HepG2 (cell line): Measurements from ENCODE around the gene CD72. TPM values are rescaled to one million over a fixed set of nuclear protein-coding genes. Genes with fewer than 3 reads are reported as not detected.

ENCODE experiments used
- ATM ChIP-seq: fragments of 450-650 bp; IDR thresholded peaks from 2 replicates; pipeline ENCODE4 v1.7.1; 2017; ENCODE audit warnings: mild to moderate bottlenecking, borderline replicate concordance
- CENPX ChIP-seq: sonication (generic); formaldehyde crosslinking; IDR thresholded peaks from 2 replicates; pipeline ENCODE4 v1.9.0; 2021; ENCODE audit warnings: mild to moderate bottlenecking, missing genetic modification reagents, moderate library complexity
- ELF1 ChIP-seq: sonication (generic); formaldehyde crosslinking; IDR thresholded peaks from 2 replicates; pipeline ENCODE4 v1.4.0; 2020; ENCODE audit warnings: missing genetic modification reagents
- HOXA7 ChIP-seq: sonication (generic); formaldehyde crosslinking; IDR thresholded peaks from 2 replicates; pipeline ENCODE4 v1.8.1; 2022; ENCODE audit warnings: mild to moderate bottlenecking, missing genetic modification reagents, moderate library complexity
- KDM1A ChIP-seq: IDR thresholded peaks from 2 replicates; pipeline ENCODE4 v1.6.1; 2016; ENCODE audit warnings: missing compliant biosample characterization
- LCORL ChIP-seq, 2 experiments: fragments of 450-650 bp in 1 of 2; sonication (generic) in 1 of 2; formaldehyde crosslinking in 1 of 2; IDR thresholded peaks; 2 replicates each; pipeline versions ENCODE4 v1.5.0 to v1.6.1; 2017 to 2020; ENCODE audit warnings: antibody characterized with exemption in 1 of 2, missing genetic modification reagents in 1 of 2
- NCOA5 ChIP-seq: sonication (generic); formaldehyde crosslinking; IDR thresholded peaks from 2 replicates; pipeline ENCODE4 v1.4.0; 2020; ENCODE audit warnings: missing genetic modification reagents
- NFYB ChIP-seq: sonication (generic); formaldehyde crosslinking; IDR thresholded peaks from 2 replicates; pipeline ENCODE4 v1.4.0; 2020; ENCODE audit warnings: missing genetic modification reagents
- TCF7L2 ChIP-seq: IDR thresholded peaks from 2 replicates; pipeline ENCODE4 v1.6.1; 2011; ENCODE audit warnings: mild to moderate bottlenecking, low read depth, low read length, moderate library complexity
- TRIM24 ChIP-seq: sonication (generic); formaldehyde crosslinking; IDR thresholded peaks from 2 replicates; pipeline ENCODE4 v1.8.0; 2022; ENCODE audit warnings: mild to moderate bottlenecking, missing genetic modification reagents
- ZBTB42 ChIP-seq: sonication (generic); formaldehyde crosslinking; IDR thresholded peaks from 2 replicates; pipeline ENCODE4 v1.5.0; 2020; ENCODE audit warnings: mild to moderate bottlenecking, missing genetic modification reagents
- ZKSCAN1 ChIP-seq: fragments of 150-350 bp; IDR thresholded peaks from 2 replicates; pipeline ENCODE4 v1.6.1; 2014; ENCODE audit warnings: low read length
- ZNF20 ChIP-seq: sonication (generic); formaldehyde crosslinking; IDR thresholded peaks from 2 replicates; pipeline ENCODE4 v1.4.0; 2020; ENCODE audit warnings: mild to moderate bottlenecking, moderate library complexity, missing genetic modification reagents
- ZNF282 ChIP-seq: fragments of 450-650 bp; IDR thresholded peaks from 2 replicates; pipeline ENCODE4 v1.6.1; 2018; ENCODE audit not compliant: partially characterized antibody
- ZNF296 ChIP-seq: sonication (generic); formaldehyde crosslinking; conservative IDR thresholded peaks from 2 replicates; pipeline ENCODE4 v1.5.0; 2020; ENCODE audit warnings: mild to moderate bottlenecking, missing genetic modification reagents
- ZNF33B ChIP-seq: sonication (generic); formaldehyde crosslinking; IDR thresholded peaks from 2 replicates; pipeline ENCODE4 v1.5.1; 2020; ENCODE audit warnings: mild to moderate bottlenecking, missing genetic modification reagents
- ZNF431 ChIP-seq: sonication (generic); formaldehyde crosslinking; IDR thresholded peaks from 2 replicates; pipeline ENCODE4 v1.9.0; 2022; ENCODE audit warnings: missing genetic modification reagents, low read depth, mild to moderate bottlenecking, borderline replicate concordance
- ZNF570 ChIP-seq: sonication (generic); formaldehyde crosslinking; IDR thresholded peaks from 2 replicates; pipeline ENCODE4 v1.4.0; 2020; ENCODE audit warnings: mild to moderate bottlenecking, missing genetic modification reagents, borderline replicate concordance
- ZNF589 ChIP-seq: sonication (generic); formaldehyde crosslinking; conservative IDR thresholded peaks from 2 replicates; pipeline ENCODE4 v1.8.0; 2022; ENCODE audit warnings: mild to moderate bottlenecking, moderate library complexity, missing genetic modification reagents
- ZNF607 ChIP-seq: sonication (generic); formaldehyde crosslinking; IDR thresholded peaks from 2 replicates; pipeline ENCODE4 v1.5.1; 2020; ENCODE audit warnings: missing genetic modification reagents, mild to moderate bottlenecking, borderline replicate concordance
- ZNF749 ChIP-seq: sonication (generic); formaldehyde crosslinking; IDR thresholded peaks from 2 replicates; pipeline ENCODE4 v1.8.0; 2022; ENCODE audit warnings: mild to moderate bottlenecking, missing genetic modification reagents, moderate library complexity, borderline replicate concordance
- polyA plus RNA-seq, 8 experiments: library from polyadenylated mRNA; depleted of rRNA in 3 of 8; stranded (reverse) in 7 of 8; unstranded in 1 of 8; fragments of >200 nt; fragmentation: Illumina TruSeq in 4 of 8; extraction: Trizol in 4 of 8; gene quantifications; 2 replicates each; pipeline versions ENCODE4 v1.2.1 to v1.2.3, GENCODE V29; 2011 to 2016; ENCODE audit warnings: low read depth in 4 of 8, missing spikeins in 1 of 8, mixed read lengths in 1 of 8; ENCODE audit not compliant: insufficient read depth in 1 of 8
- total RNA-seq, 5 experiments: library from RNA; depleted of rRNA; stranded (reverse); fragments of >200 nt; fragmentation: Illumina TruSeq; extraction: Trizol; gene quantifications; 2 replicates each; pipeline ENCODE4 v1.2.3, GENCODE V29; 2016; ENCODE audit warnings: low read depth in 1 of 5
- TF ChIP-seq, protein P1 (sequence below): sonication (generic); formaldehyde crosslinking; IDR thresholded peaks from 2 replicates; pipeline ENCODE4 v1.5.0; 2020; ENCODE audit warnings: mild to moderate bottlenecking, missing genetic modification reagents
- TF ChIP-seq, protein P2 (sequence below): sonication (generic); formaldehyde crosslinking; conservative IDR thresholded peaks from 2 replicates; pipeline ENCODE4 v1.4.0; 2020; ENCODE audit warnings: mild to moderate bottlenecking, missing genetic modification reagents, moderate library complexity
- TF ChIP-seq, protein P3 (sequence below): sonication (generic); formaldehyde crosslinking; IDR thresholded peaks from 2 replicates; pipeline ENCODE4 v1.4.0; 2020; ENCODE audit warnings: mild to moderate bottlenecking, missing genetic modification reagents

The CD72 gene
- total and polyA plus RNA-seq, 2 of the 13 experiments (the other 11 are each of a cell fraction or from before 2014, with no cell fraction given) = 0.18 to 1.1 TPM

DNA sequence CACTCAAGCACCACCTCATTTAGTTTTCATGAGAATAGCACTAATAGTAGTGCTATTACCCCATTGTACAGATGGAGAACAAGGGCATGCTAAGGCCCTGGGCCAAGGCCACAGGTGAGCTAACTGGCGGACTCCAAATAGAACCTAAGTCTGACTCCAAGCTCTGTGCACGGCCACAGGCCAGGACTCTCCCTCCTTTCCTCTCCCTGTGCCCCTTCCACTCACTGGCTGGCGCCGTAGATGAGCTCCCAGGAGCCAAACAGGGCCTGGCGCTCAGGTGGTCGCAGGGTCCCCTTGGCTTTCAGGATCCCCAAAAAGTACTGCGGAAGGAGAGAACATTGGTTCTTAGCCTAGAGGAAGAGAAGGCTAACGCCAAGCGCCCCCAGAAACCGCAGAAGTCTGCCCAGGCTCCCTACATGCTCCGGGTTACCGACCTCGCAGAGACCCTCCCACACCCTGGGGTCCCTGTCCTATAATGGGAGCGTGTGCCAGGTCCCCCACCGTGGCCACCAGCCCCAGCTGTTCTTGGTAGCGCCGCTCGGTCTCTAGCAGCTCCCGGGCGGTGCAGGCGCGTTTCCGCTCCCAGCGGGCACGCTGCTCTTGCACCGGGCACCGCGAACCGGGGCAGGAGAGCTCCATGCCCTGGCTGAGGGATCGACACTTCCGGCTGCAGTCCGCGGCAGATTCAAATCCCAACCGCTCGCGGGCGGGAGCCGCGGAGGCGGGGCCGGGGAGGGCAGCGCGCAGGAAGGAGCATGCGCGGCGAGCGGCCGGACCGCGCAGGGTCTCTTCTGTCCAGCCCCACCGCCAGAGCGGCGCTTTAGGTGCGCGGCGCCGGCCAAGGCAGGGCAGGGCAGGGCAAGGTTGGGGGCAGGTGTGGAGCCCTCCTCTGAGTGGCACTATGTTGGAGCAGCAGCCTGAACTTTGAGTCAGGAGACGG lies 46.6 kb upstream of the CD72 start, which contains the start of gene ARHGEF39 (continued):
- no peak for TF ChIP-seq TRIM24 (CRISPR knock-in tag)
- TF ChIP-seq ZBTB42 = 0 out of 2 replicates have a peak, but pooled peaks have one; percentile 63
- no peak for TF ChIP-seq ATM
- TF ChIP-seq, protein P1, sequence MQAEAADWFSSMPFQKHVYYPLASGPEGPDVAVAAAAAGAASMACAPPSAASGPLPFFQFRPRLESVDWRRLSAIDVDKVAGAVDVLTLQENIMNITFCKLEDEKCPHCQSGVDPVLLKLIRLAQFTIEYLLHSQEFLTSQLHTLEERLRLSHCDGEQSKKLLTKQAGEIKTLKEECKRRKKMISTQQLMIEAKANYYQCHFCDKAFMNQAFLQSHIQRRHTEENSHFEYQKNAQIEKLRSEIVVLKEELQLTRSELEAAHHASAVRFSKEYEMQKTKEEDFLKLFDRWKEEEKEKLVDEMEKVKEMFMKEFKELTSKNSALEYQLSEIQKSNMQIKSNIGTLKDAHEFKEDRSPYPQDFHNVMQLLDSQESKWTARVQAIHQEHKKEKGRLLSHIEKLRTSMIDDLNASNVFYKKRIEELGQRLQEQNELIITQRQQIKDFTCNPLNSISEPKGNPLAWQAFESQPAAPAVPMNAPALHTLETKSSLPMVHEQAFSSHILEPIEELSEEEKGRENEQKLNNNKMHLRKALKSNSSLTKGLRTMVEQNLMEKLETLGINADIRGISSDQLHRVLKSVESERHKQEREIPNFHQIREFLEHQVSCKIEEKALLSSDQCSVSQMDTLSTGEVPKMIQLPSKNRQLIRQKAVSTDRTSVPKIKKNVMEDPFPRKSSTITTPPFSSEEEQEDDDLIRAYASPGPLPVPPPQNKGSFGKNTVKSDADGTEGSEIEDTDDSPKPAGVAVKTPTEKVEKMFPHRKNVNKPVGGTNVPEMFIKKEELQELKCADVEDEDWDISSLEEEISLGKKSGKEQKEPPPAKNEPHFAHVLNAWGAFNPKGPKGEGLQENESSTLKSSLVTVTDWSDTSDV (CRISPR knock-in tag) = no peak
- no peak for TF ChIP-seq ZKSCAN1
- peak; percentile 92; the same call in 1 of the 2 replicates for TF ChIP-seq ZNF607 (CRISPR knock-in tag)
- TF ChIP-seq NFYB = peak; percentile 19
- TF ChIP-seq, protein P2, sequence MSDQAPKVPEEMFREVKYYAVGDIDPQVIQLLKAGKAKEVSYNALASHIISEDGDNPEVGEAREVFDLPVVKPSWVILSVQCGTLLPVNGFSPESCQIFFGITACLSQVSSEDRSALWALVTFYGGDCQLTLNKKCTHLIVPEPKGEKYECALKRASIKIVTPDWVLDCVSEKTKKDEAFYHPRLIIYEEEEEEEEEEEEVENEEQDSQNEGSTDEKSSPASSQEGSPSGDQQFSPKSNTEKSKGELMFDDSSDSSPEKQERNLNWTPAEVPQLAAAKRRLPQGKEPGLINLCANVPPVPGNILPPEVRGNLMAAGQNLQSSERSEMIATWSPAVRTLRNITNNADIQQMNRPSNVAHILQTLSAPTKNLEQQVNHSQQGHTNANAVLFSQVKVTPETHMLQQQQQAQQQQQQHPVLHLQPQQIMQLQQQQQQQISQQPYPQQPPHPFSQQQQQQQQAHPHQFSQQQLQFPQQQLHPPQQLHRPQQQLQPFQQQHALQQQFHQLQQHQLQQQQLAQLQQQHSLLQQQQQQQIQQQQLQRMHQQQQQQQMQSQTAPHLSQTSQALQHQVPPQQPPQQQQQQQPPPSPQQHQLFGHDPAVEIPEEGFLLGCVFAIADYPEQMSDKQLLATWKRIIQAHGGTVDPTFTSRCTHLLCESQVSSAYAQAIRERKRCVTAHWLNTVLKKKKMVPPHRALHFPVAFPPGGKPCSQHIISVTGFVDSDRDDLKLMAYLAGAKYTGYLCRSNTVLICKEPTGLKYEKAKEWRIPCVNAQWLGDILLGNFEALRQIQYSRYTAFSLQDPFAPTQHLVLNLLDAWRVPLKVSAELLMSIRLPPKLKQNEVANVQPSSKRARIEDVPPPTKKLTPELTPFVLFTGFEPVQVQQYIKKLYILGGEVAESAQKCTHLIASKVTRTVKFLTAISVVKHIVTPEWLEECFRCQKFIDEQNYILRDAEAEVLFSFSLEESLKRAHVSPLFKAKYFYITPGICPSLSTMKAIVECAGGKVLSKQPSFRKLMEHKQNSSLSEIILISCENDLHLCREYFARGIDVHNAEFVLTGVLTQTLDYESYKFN = peak; percentile 55
- TF ChIP-seq ZNF282 = no peak
- no peak for TF ChIP-seq KDM1A
- TF ChIP-seq LCORL (IDR thresholded peaks at IDR 0.05) = no peak
- TF ChIP-seq LCORL (CRISPR knock-in tag; IDR thresholded peaks at IDR 0.05) = peak; percentile 83
- TF ChIP-seq ZNF296 = no peak
- peak; percentile 72; the same call in 1 of the 2 replicates for TF ChIP-seq ZNF431 (CRISPR knock-in tag)
- peak; percentile 97 for TF ChIP-seq ZNF589 (CRISPR knock-in tag)
- TF ChIP-seq, protein P3, sequence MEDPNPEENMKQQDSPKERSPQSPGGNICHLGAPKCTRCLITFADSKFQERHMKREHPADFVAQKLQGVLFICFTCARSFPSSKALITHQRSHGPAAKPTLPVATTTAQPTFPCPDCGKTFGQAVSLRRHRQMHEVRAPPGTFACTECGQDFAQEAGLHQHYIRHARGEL = no peak
- peak; percentile 91; the same call in 1 of the 2 replicates for TF ChIP-seq HOXA7
- 0 out of 2 replicates have a peak, but pooled peaks have one; percentile 56 for TF ChIP-seq ZNF33B
- TF ChIP-seq NCOA5 = no peak
- no peak for TF ChIP-seq ZNF570 (CRISPR knock-in tag)
- TF ChIP-seq CENPX (CRISPR knock-in tag) = no peak
- TF ChIP-seq ZNF749 (CRISPR knock-in tag) = peak; percentile 94; the same call in 1 of the 2 replicates
- TF ChIP-seq TCF7L2 = no peak
- no peak for TF ChIP-seq ZNF20 (CRISPR knock-in tag)
- peak; percentile 90 for TF ChIP-seq ELF1 (CRISPR knock-in tag)
